CD4-positive, alpha-beta T cell treated with Interleukin-1 beta for 1 hour (primary cell): ENCODE data around the gene WDR62.

Source experiments
- DNase-seq, 2 donors: peaks; one replicate each; pipeline ENCODE4 v3.0.0-alpha.2; 2020 to 2022

WDR62 gene

GRCh38 chr19:36081894-36082293, 27.2 kb downstream of the WDR62 start:
- DNase-seq, result no peak

GRCh38 chr19:36082916-36083315, 28.2 kb downstream of the WDR62 start:
- DNase-seq, result no peak

DNA sequence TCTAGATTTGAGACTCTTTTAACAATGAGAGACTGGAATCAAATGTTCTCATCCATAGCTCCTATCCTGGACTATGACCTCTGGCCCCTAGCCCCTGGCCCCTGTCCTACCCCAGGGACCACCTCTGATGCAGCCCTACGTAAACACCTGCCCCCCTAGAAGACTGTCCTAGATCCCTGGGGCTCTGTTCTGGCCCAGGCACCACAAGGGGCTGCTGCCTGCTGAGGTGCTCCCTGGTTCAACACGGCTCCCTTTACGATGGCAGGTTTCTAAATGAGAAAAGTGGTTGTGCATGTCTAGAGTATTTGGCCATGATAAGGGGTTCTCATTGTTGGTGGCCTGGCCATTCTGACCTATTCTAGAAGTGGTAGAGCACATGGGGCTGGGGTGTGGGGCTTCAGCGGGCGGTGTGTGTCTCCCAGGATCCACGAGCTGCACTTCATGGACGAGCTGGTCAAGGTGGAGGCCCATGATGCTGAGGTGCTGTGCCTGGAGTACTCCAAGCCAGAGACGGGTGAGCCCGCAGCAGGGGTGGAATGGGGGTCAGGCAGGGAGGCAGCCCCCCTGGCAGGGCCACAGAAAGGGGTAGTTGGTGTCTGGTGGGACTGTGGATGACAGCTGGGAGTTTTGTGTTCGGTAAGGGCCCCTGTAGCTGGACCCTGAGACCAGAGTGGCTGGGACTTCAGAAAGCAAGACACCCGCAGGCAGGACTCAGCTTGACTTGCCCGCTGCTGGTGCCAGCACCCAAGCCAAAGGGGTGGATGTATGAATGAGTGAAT, 29.7 kb downstream of the WDR62 start:
- DNase-seq, result no peak

DNA sequence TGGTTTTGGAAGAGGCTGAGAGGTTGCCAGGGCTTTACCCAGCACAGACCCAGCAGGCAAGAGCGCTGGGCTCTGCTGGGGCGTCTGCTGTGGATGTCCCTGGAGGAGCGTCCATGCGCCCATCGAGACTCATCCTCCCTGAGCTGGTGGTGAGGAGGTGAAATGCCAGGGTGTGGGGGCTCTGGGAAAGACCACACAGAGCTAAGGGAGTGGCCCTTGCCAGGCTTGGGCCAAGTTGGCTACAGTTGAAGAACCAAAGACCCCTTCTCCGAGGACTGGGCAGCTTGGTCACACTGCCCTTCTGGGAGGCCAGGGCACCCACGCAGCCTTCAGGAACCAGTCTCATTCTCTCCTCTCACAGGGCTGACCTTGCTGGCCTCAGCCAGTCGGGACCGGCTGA, 31.6 kb downstream of the WDR62 start:
- no peak for DNase-seq

- no peak for DNase-seq
Measured at GRCh38 chr19:36089847-36090246, 35.1 kb downstream of the WDR62 start.

- DNase-seq, result no peak
Measured at GRCh38 chr19:36090910-36091695, 36.4 kb downstream of the WDR62 start.

DNA sequence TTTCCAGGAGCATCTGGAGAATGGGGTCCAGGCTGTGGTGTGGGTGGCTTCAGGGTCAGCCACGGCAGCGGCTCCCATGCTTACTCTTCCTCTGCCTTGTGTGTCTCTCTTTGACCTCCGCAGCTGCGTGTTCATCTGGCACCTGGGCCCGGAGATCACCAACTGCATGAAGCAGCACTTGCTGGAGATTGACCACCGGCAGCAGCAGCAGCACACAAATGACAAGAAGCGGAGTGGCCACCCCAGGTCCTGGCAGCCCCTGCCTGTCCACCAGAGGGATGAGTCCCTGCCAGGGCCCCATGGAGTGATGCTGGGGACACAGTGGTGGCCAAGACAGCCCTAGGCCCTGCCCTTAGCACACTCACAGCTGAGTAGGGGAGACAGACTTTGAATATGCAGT, 37.9 kb downstream of the WDR62 start:
- no peak for DNase-seq

GRCh38 chr19:36093146-36093662, 38.5 kb downstream of the WDR62 start:
- DNase-seq, result no peak

- no peak for DNase-seq
Measured at GRCh38 chr19:36093687-36094086, 39.0 kb downstream of the WDR62 start.

DNA sequence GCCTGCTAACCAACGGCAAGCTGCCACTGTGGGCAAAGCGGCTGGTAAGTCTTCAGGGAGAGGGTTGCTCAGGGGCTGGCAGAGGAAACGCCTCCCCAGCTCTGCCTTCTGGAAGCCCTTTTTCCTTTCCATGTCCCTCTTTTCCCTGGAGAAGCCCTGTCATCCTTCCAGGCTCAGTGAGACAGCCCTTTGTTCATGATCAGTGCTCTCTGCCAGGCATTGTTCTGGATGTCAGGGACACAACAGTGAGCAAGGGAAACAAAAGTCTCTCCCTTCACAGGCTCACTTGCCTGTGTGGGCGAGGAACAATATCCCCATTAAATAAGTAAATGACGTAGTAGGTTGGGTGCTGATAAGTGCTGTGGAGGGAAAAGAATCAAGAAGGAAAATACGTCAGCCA, 42.3 kb downstream of the WDR62 start:
- no peak for DNase-seq

DNA sequence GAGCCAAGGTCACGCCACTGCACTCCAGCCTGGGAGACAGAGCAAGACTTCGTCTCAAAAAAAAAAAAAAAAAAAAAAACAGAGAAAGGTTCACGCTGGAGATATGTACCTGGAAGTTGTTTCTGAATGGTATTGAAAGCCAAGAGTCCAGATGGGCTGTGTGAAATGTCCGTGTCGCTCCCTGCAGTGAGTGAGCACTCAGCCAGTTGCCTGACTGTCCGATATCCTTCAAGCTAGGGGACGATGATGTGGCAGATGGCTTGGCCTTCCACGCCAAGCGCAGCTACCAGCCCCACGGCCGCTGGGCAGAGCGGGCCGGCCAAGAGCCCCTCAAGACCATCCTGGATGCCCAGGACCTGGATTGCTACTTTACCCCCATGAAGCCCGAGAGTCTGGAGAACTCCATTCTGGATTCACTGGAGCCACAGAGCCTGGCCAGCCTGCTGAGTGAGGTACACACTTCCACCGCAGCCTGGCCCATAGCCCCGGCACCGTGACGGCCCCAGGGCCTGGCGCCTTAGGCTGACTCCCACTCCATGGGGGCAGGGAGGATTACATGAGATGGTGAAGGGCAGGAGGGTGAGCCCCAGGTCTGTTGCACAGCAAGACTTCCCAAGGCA, 44.6 kb downstream of the WDR62 start:
- no peak for DNase-seq

GRCh38 chr19:36100476-36100875, 45.8 kb downstream of the WDR62 start:
- DNase-seq, result no peak

DNA sequence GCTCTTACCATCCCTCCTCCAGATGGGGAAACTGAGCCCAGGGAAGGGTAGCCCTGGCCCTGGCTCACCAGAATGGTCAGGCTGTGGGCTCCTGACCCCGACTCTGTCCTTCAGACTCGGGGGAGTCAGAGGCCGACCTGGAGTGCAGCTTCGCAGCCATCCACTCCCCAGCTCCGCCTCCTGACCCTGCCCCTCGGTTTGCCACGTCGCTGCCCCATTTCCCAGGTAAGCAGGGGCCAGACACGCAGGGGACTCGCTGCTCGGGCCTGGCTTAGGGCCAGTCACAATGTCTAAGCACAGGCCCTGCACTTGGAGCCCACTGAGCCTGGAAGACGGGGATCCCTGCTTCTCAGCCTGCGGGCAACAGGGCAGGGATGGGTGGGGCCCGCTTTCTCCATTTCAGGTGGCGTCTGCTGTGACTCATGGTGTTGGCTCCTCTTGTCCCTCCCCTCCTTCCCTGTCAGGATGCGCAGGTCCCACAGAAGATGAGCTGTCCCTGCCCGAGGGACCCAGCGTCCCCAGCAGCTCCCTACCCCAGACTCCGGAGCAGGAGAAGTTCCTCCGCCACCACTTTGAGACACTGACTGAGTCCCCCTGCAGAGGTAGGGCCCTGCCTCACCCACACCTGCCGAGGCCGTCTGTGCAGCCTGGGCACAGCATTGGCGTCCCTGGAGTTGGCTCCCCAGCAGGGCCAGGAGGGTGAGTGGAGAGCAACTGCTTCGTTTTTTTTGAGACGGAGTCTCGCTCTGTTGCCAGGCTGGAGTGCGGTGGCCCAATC, 47.0 kb downstream of the WDR62 start:
- no peak for DNase-seq

DNA sequence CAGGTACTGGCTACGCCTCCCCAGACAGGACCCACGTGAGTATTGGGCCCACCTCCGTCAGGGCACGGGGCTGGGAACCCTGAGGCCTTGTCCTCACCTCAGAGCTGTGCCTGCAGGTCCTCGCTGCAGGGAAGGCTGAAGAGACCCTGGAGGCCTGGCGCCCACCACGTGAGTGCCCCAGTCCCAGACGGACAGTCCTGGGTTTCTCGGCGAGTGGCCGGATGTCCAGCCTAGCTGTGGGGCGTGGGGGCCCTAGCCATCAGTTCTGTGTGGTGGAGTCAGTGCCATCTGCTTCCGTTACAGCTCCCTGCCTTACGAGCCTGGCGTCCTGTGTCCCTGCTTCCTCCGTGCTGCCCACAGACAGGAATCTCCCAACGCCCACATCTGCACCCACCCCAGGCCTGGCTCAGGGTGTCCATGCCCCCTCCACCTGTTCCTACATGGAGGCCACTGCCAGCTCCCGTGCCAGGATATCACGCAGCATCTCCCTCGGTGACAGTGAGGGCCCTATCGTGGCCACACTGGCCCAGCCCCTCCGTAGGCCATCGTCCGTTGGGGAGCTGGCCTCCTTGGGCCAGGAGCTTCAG, 48.4 kb downstream of the WDR62 start:
- no peak for DNase-seq

- DNase-seq, result no peak
Measured at GRCh38 chr19:36103842-36104552, 49.3 kb downstream of the WDR62 start.

- DNase-seq, result no peak
Measured at GRCh38 chr19:36106441-36106840, 51.7 kb downstream of the WDR62 start.

DNA sequence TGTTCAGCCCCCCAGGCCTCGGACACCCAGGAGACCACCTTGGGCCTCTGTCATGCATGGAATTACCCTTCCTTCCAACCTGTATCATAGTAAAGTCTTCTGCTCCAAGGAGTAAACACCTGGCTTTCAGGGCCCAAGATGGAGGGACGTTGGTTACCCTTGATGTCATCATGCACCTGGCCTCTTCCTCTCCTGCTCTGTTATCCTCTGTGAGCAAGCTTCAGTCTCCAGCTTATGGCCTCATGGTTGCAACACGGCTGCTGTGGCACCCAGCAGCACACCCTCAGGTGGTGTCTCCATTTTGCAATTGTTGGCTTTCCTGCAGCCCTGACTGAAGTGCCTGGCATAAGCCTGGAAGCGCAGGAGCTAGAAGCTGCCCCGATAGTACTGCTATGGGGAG, 52.3 kb downstream of the WDR62 start:
- DNase-seq, result no peak

DNA sequence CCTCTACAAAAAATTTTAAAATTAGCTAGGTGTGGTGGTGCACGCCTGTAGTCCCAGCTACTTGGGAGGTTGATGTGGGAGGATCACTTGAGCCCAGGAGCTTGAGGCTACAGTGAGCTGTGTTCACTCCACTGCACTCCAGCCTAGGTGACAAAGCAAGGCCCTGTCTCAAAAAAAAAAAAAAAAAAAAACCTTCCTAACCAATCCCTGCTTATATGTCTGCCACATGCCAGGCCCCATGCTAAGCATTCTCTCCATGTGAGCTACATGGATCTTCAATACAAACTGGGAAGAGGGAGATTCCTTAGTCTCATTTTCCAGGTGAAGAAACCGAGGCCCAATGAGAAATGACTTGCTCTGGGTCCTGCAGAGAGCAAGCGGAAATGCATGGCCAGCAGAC, 54.0 kb downstream of the WDR62 start:
- no peak for DNase-seq

DNA sequence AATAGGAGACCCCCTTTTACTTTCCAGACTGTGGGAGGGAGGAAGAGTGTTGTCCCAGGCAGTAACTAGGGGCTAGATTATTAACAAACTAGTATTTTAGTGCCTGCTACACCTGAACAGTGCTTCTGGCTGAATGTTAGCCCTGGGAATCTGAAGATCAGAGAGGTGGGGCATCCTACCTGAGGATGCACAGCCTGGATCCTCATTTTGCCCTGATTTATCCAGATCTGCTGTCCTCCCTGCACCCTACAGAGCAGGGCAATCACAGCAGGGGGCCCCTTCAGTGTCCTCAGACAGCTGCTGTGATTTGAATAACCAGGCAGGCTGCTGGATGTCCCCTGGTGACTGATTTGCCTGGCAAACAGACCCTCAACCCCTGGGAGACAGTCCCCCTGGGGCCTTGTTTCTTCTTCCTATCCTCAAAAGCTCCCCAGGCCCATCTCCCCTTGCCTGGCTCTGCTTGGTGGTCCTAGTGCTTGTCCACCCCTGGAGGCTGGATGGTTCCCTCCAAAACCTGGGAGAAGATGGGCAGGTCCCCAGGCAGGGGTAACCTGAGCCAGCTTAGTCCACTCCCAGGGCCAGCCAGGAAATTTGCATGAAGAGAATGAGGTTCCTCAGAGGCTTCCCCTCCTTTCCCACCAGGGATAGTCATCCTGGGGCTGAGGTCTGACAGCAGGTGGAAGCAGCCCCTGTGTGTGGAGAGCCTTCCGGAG, 55.9 kb downstream of the WDR62 start, which contains the start of gene OVOL3:
Gene OVOL3, plus strand, starts transcription at position 657 of the 713 bp plus-strand sequence. CDS start 60 bp downstream, outside the sequence.
- no peak for DNase-seq

DNA sequence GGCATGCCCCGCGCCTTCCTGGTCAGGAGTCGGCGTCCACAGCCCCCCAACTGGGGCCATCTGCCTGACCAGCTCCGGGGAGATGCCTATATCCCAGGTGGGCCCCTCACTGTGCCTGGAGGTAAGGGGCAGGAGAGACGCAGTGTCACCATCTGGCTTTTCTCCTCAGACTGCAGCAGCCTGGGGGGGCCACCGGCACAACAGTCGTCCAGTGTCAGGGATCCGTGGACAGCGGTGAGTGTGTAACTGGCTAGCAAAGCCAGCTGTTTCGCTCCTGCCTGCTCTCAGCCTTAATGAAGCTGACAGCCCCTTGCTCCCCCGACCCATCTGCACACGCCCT, 56.5 kb downstream of the WDR62 start:
- no peak for DNase-seq

- DNase-seq, result no peak
Measured at GRCh38 chr19:36112678-36113077, 58.0 kb downstream of the WDR62 start.
